NOMO-1 treated with dmso at 0.1 percent for 144 hours (cell line): ENCODE results near the gene RUNDC3A.
A peak's percentile ranks its signal among the peaks of the same experiment; 100 is the strongest.

ENCODE experiments used
- DNase-seq: peaks from one replicate; lab custom pipeline; 2025; ENCODE audit not compliant: unreplicated experiment; lab: John Stamatoyannopoulos, UW

RUNDC3A gene

GRCh38 chr17:44308320-44308818 is at the start of gene RUNDC3A:
TSS of gene RUNDC3A (plus strand) at chr17:44308601. CDS start at chr17:44308833, 232 bp downstream.
- peak; percentile 49 for DNase-seq

GRCh38 chr17:44258811-44259351 is 49.5 kb upstream of the RUNDC3A start:
- DNase-seq: no peak

GRCh38 chr17:44260296-44260695 is 48.1 kb upstream of the RUNDC3A start:
- DNase-seq: no peak

- no peak for DNase-seq
Observed at GRCh38 chr17:44262654-44263225, 45.7 kb upstream of the RUNDC3A start.

GRCh38 chr17:44263345-44263902 is 45.0 kb upstream of the RUNDC3A start:
- no peak for DNase-seq

- no peak for DNase-seq
Observed at GRCh38 chr17:44266402-44267164, 41.8 kb upstream of the RUNDC3A start.

- no peak for DNase-seq
Observed at GRCh38 chr17:44267165-44267455, 41.3 kb upstream of the RUNDC3A start.

- DNase-seq: no peak
Observed at GRCh38 chr17:44267818-44268490, 40.4 kb upstream of the RUNDC3A start, which contains the start of gene SLC4A1. TSS of gene SLC4A1 (minus strand) at chr17:44268135. CDS start at chr17:44262866, 5,269 bp downstream.

- DNase-seq: no peak
Observed at GRCh38 chr17:44268709-44269534, 39.5 kb upstream of the RUNDC3A start.

GRCh38 chr17:44269535-44270240 is 38.7 kb upstream of the RUNDC3A start:
- no peak for DNase-seq

GRCh38 chr17:44272321-44272951 is 36.0 kb upstream of the RUNDC3A start:
- no peak for DNase-seq

- no peak for DNase-seq
Observed at GRCh38 chr17:44272954-44273353, 35.4 kb upstream of the RUNDC3A start.

- no peak for DNase-seq
Observed at GRCh38 chr17:44273607-44274006, 34.8 kb upstream of the RUNDC3A start.

- DNase-seq: no peak
Observed at GRCh38 chr17:44277976-44278375, 30.4 kb upstream of the RUNDC3A start.

- DNase-seq: no peak
Observed at GRCh38 chr17:44279346-44279665, 29.1 kb upstream of the RUNDC3A start.

- DNase-seq: peak; percentile 79
Observed at GRCh38 chr17:44279666-44280391, 28.6 kb upstream of the RUNDC3A start.

- no peak for DNase-seq
Observed at GRCh38 chr17:44280392-44280937, 27.9 kb upstream of the RUNDC3A start.

GRCh38 chr17:44281570-44281969 is 26.8 kb upstream of the RUNDC3A start:
- DNase-seq: no peak

GRCh38 chr17:44282264-44282663 is 26.1 kb upstream of the RUNDC3A start:
- DNase-seq: no peak
